OCI-LY1 (cell line): ENCODE results near the gene USP34.

Source experiments
- H2AFZ ChIP-seq: fragments of 200-600 bp; sonication (generic), shearing (Covaris generic); 2 replicates; pipeline ENCODE4 v1.6.0; 2014; ENCODE audit warnings: antibody characterized with exemption, mild to moderate bottlenecking, low read length
- H3F3A ChIP-seq: fragments of 200-600 bp; sonication (generic), shearing (Covaris generic); 2 replicates; pipeline ENCODE4 v1.6.0; 2014; ENCODE audit warnings: mild to moderate bottlenecking, antibody characterized with exemption, low read length, moderate library complexity; ENCODE audit not compliant: insufficient read depth
- H3K27ac ChIP-seq: fragments of 200-600 bp; sonication (generic); 2 replicates; pipeline ENCODE4 v1.5.1; 2014; ENCODE audit warnings: low read length, mixed run types, mild to moderate bottlenecking, low read depth; ENCODE audit not compliant: poor library complexity, severe bottlenecking
- H3K27me3 ChIP-seq: fragments of 200-600 bp; sonication (generic); 2 replicates; pipeline ENCODE4 v1.6.0; 2014; ENCODE audit warnings: antibody characterized with exemption, mild to moderate bottlenecking, low read length, moderate library complexity; ENCODE audit not compliant: insufficient read depth
- H3K36me3 ChIP-seq: fragments of 200-600 bp; sonication (generic); 2 replicates; pipeline ENCODE4 v1.6.1; 2014; ENCODE audit warnings: mild to moderate bottlenecking, antibody characterized with exemption, low read length, moderate library complexity, mixed read lengths; ENCODE audit not compliant: insufficient read depth
- H3K4me1 ChIP-seq: fragments of 200-600 bp; sonication (generic); 2 replicates; pipeline ENCODE4 v1.5.1; 2014; ENCODE audit warnings: mild to moderate bottlenecking, low read length, moderate library complexity; ENCODE audit not compliant: insufficient read depth, severe bottlenecking
- H3K4me2 ChIP-seq: fragments of 200-600 bp; sonication (generic), shearing (Covaris generic); 2 replicates; pipeline ENCODE4 v1.6.1; 2014; ENCODE audit warnings: low read length
- H3K4me3 ChIP-seq: fragments of 200-600 bp; sonication (generic); 2 replicates; pipeline ENCODE4 v1.5.1; 2014; ENCODE audit warnings: low read length, low read depth, mild to moderate bottlenecking, mixed read lengths; ENCODE audit not compliant: poor library complexity, severe bottlenecking
- H3K79me2 ChIP-seq: fragments of 200-600 bp; shearing (Covaris generic); 2 replicates; pipeline ENCODE4 v1.6.1; 2016; ENCODE audit warnings: mixed run types, low read length, mixed read lengths; ENCODE audit not compliant: insufficient read depth
- H3K9ac ChIP-seq: fragments of 200-600 bp; sonication (generic), shearing (Covaris generic); 2 replicates; pipeline ENCODE4 v1.6.1; 2014; ENCODE audit warnings: mild to moderate bottlenecking, low read length, mixed read lengths
- H3K9me2 ChIP-seq: fragments of 200-600 bp; sonication (generic), shearing (Covaris generic); 2 replicates; pipeline ENCODE4 v1.6.1; 2014; ENCODE audit warnings: low read depth, mild to moderate bottlenecking, low read length, mixed read lengths
- H3K9me3 ChIP-seq: fragments of 200-600 bp; shearing (Covaris generic); 2 replicates; pipeline ENCODE4 v1.6.1; 2014; ENCODE audit warnings: low read length, mixed read lengths
- H4K20me1 ChIP-seq: fragments of 200-600 bp; sonication (generic), shearing (Covaris generic); 2 replicates; pipeline ENCODE4 v1.6.0; 2016; ENCODE audit warnings: mild to moderate bottlenecking, low read length; ENCODE audit not compliant: insufficient read depth
- EZH2 ChIP-seq: fragments of 200-600 bp; sonication (generic), shearing (Covaris generic); IDR thresholded peaks from 2 replicates; pipeline ENCODE4 v1.8.0; 2017; ENCODE audit warnings: borderline replicate concordance, mixed run types, mild to moderate bottlenecking, antibody characterized with exemption, low read length, moderate library complexity, mixed read lengths
- TF ChIP-seq, protein P1 (sequence below): fragments of 200-600 bp; sonication (generic), shearing (Covaris generic); IDR thresholded peaks from 2 replicates; pipeline ENCODE4 v1.5.1; 2017; ENCODE audit warnings: mild to moderate bottlenecking, antibody characterized with exemption, low read length, moderate library complexity, mixed read lengths

Gene USP34

DNA sequence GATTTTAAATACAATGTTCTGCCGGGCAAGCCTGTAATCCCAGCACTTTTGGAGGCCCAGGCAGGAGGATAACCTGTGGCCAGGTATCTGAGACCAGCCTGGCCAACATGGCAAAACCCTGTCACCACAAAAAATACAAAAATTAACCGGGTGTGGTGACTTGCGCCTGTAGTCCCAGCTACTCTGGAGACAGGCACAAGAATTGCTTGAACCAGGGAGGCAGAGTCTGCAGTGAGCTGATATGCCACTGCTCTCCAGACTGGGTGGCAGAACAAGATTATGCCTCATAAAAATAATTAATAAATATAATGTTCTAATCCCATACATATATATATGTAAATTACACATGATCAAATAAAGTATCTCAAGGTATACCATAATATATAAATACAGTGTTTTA is 189.6 kb downstream of the USP34 start:
- Histone ChIP-seq H2AFZ (no peak overlapping the region), H3K9me2 (no peaks in the 10 kb centered on the region), H3K79me2 (no peaks in the 10 kb centered on the region), H3K4me3 (no peak overlapping the region), H3K9ac (no peak overlapping the region), H3K4me2 (no peak overlapping the region), H3K36me3 (peaks cover 69% of the 10 kb centered on the region), H4K20me1 (no peaks in the 10 kb centered on the region), H3K9me3 (no peaks in the 10 kb centered on the region), H3F3A (no peaks in the 10 kb centered on the region), H3K27me3 (no peaks in the 10 kb centered on the region), H3K4me1 (no peaks in the 10 kb centered on the region), H3K27ac (no peak overlapping the region)
- TF ChIP-seq, protein P1, sequence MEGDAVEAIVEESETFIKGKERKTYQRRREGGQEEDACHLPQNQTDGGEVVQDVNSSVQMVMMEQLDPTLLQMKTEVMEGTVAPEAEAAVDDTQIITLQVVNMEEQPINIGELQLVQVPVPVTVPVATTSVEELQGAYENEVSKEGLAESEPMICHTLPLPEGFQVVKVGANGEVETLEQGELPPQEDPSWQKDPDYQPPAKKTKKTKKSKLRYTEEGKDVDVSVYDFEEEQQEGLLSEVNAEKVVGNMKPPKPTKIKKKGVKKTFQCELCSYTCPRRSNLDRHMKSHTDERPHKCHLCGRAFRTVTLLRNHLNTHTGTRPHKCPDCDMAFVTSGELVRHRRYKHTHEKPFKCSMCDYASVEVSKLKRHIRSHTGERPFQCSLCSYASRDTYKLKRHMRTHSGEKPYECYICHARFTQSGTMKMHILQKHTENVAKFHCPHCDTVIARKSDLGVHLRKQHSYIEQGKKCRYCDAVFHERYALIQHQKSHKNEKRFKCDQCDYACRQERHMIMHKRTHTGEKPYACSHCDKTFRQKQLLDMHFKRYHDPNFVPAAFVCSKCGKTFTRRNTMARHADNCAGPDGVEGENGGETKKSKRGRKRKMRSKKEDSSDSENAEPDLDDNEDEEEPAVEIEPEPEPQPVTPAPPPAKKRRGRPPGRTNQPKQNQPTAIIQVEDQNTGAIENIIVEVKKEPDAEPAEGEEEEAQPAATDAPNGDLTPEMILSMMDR: no peak
- TF ChIP-seq EZH2: no peak

GRCh38 chr2:61277756-61278155 is 193.1 kb downstream of the USP34 start:
- Histone ChIP-seq H3K9me2 (no peaks in the 10 kb centered on the region), H3K4me2 (no peak overlapping the region), H3K4me1 (no peaks in the 10 kb centered on the region), H3K27me3 (no peaks in the 10 kb centered on the region), H3K79me2 (no peaks in the 10 kb centered on the region), H3K27ac (no peak overlapping the region), H2AFZ (no peak overlapping the region), H3K9me3 (no peaks in the 10 kb centered on the region), H4K20me1 (no peaks in the 10 kb centered on the region), H3K9ac (no peak overlapping the region), H3K4me3 (no peak overlapping the region), H3F3A (no peaks in the 10 kb centered on the region), H3K36me3 (peaks cover 77% of the 10 kb centered on the region)
- no peak for TF ChIP-seq EZH2
- TF ChIP-seq, protein P1: no peak

- Histone ChIP-seq H3K9me2 (no peaks in the 10 kb centered on the region), H3K9ac (no peak overlapping the region), H3K36me3 (peaks cover 78% of the 10 kb centered on the region), H3K27ac (no peak overlapping the region), H3F3A (no peaks in the 10 kb centered on the region), H3K4me2 (no peak overlapping the region), H3K9me3 (no peaks in the 10 kb centered on the region), H3K27me3 (no peaks in the 10 kb centered on the region), H3K4me1 (no peaks in the 10 kb centered on the region), H3K79me2 (no peaks in the 10 kb centered on the region), H2AFZ (no peak overlapping the region), H3K4me3 (no peak overlapping the region), H4K20me1 (no peaks in the 10 kb centered on the region)
- TF ChIP-seq EZH2: no peak
- TF ChIP-seq, protein P1: no peak
These were observed 195.2 kb downstream of the USP34 start for GRCh38 chr2:61275575-61276184.
